Measurements from ENCODE around the gene LTB4R.
"Not testable (repeated sequence)": the region's sequence is repeated elsewhere in the genome, so short reads cannot be mapped to it uniquely, and the experiment has no call there.

The LTB4R gene

GRCh38 chr14:24325041-24325530 lies 13.8 kb downstream of the LTB4R start:
- DNase-seq (ENCODE audit: low spot score): no peak

GRCh38 chr14:24325963-24326362 lies 14.7 kb downstream of the LTB4R start:
- no peak for DNase-seq (ENCODE audit: low spot score)

DNA sequence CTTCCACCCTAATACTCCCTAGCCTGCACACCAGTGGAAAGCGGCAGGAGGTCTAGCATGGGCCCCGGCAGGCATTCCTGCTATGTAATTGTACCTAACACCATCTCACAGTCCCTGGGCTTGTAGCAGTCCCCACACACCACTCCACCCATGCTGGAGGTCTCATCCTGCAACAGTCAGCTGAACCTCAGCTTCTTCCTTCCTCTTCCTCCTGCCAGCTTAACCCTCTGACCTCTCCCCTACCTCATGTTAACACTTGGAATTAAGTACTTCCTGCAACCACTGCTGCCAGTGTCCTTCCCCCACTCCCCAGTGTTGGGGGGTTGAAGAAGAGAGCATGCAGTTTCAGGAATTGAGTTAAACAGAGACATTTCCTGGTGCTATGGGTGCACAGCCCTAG lies 16.0 kb downstream of the LTB4R start:
- DNase-seq (ENCODE audit: low spot score): no peak

DNA sequence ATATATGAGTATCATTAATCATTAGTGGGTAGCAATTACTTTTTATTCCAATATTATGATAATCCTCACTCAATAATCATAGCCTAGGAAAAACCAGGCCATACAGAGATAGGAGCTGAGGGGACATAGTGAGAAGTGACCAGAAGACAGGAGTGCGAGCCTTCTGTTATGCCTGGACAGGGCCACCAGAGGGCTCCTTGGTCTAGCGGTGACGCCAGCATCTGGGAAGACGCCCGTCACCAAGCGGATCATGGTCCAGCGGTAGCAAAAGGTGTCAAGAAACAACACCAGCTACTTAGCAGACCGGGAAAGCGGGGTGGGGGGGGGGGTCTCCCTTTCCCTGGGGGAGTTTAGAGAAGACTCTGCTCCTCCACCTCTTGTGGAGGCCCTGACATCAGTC lies 16.6 kb downstream of the LTB4R start:
- not testable (repeated sequence) for DNase-seq (ENCODE audit: low spot score)

DNA sequence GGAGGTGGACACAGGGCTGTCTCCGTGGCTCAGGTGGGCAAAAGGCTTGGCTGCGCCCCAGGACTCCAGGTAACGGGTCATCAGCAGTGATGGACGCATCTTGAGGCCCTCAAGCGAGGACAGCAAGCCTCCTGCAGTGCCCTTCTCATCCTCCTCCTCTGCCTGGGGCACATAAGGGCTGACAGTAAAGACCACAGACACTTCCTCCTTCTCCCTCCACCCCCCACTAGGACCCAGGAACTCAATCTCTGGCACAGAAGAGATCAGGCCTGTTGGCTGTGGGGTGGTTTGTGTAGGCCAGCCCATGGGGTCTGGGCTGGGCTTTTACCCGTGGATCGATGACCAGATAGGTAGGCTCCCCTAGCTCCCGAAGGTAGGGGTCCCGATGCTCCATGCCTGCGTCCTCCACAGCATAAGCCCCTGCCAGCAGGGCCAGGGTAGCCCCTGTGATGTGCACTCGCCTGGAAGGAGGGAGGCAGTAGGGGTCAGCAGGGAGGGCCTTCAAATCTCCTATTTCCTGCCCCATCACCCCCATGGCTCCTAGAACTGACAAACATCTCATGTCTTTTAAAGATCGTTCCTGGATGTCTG lies 17.9 kb downstream of the LTB4R start:
- no peak for DNase-seq (ENCODE audit: low spot score)

- DNase-seq (ENCODE audit: low spot score): no peak
These were observed 18.4 kb downstream of the LTB4R start for GRCh38 chr14:24329736-24330135.

DNA sequence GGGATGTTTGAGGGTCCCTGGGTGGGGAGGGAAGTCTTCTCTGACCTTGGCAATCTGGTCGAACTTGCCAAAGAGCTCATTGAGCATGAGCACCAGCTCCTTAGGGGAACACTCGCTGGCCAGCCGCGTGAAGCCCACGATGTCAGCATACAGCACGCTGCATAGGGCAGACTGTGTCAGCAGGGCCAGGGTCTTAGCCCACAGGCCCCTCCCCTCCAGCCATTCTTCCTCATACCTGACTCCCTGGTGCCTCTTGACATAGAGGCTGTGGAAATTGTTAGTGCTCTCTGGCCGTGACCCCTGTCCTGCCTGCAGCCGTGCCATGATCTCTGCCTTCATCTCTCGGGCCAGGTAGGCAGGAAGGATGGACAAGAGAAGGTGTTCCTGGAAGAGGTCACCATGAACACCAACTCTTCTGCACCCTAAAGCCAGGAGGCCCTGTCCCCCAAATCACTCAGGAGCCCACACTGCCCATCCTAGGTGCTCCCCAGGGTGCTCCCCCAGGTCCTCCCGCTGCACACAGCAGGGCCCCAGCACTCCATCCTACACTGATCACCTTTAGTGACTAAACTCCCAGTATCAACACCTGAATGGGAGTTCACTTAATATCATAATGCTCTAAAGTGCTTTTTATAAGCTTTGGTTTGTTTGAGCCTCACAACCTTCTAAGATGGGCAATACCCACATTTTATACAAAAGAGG lies 19.8 kb downstream of the LTB4R start:
- DNase-seq (ENCODE audit: low spot score): no peak

DNA sequence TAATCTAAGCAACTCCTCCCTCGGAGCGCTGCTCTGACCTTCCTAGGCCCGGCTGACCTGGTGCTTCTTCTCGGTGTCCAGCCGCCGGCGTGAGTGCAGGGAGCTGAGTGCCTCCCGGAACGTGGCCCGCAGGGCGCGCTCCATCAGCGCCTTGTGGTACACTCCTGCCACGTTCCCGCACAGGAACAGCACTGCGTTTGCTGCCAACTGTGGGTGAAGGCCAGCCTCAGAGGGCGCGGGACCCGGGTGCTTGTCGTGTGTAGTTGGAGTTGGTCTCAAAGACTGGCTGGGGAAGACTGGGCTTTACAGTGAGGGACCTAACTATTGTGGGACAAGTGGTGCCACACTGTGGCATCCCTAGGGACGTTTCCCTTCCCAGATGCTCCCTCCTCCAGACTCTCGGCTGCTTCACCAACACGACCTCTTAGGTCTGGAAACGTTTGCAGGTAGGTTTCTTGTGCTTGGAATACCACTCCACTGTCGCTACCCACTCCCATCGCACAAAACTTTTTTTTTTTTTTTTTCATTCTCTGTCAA lies 20.5 kb downstream of the LTB4R start:
- no peak for DNase-seq (ENCODE audit: low spot score)

DNA sequence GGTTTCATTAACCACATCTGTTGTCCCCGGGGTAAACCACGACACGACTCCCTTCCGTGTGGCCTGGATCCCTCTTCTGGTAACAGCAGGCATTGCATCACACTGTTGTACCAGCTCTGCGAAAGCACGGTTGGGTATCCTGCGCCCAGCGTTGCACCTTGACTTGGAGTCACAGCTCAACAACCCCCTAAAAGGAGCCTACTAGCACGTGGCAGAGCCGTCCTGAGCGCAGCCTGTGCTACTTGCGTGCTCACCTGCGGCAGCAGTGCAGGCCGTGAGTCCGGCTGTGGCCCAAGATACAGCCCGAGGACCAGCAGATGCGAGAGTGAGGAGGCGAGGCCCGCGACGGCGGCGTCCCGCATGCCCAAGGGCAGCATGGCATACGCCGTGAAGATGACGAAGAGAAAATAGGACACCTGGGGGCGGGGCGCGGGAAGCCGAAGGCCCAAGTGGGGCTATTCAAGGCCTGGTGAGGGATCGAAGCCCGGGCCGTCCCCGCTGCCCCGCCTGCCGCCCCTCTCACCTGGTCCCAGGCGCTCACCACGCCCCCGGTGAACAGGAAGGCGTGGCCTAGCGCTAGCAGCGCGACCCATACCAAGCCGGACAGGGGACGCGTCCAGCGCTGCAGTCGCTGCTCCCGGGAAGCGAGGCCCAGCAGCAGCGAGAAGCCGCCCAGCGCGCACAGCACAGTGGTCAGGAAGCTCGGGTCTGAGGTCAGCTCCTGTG lies 21.1 kb downstream of the LTB4R start:
- peak; percentile 45 for DNase-seq (ENCODE audit: low spot score)

DNA sequence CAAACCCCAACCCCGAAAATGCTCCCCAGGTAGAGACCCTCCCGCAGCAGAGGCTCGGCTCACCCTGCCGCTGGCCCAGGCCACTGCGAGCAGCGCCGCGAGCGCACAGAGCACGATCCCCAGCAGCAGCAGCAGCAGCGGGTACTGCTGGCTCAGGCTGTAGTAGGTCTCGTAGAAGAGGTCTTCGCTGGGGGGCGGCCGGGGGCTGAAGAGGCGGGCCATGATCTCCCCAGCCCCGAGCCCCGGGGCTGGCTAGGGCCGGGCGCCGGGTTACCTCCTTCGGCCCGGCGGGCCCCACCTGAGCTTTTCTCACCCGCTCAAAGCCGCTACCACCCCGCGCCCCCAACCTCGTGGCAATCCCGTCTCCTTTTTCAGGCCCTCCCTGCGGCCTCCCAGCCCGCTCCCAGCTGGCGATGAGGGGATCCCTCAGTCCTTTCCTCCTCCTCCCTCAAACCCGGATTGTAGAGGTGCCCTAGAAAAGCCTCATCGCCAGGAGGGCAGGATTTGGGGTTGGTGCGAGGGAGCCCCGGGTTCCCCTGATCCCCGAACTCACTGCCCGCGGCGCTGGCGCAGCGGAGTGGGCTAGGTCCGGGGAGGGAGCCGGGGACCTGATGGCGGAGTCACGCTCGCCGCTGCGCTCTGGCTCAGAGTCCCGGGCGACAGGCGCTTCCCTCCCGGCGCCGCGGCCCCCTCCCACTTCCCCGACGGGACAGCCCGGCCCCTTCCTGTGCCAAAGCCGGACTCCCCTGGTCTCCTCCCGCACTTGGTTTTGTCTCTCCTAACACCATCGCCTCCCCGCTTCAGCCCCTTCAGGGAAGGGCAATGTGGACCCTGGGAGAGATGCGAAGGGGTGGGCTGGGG lies 23.4 kb downstream of the LTB4R start, which contains the start of gene ADCY4:
TSS of gene ADCY4 (minus strand) at position 641 of the 861 bp plus-strand sequence. CDS start at position 222, 419 bp downstream.
- DNase-seq (ENCODE audit: low spot score): no peak

GRCh38 chr14:24335461-24336171 lies 24.3 kb downstream of the LTB4R start:
- no peak for DNase-seq (ENCODE audit: low spot score)

DNA sequence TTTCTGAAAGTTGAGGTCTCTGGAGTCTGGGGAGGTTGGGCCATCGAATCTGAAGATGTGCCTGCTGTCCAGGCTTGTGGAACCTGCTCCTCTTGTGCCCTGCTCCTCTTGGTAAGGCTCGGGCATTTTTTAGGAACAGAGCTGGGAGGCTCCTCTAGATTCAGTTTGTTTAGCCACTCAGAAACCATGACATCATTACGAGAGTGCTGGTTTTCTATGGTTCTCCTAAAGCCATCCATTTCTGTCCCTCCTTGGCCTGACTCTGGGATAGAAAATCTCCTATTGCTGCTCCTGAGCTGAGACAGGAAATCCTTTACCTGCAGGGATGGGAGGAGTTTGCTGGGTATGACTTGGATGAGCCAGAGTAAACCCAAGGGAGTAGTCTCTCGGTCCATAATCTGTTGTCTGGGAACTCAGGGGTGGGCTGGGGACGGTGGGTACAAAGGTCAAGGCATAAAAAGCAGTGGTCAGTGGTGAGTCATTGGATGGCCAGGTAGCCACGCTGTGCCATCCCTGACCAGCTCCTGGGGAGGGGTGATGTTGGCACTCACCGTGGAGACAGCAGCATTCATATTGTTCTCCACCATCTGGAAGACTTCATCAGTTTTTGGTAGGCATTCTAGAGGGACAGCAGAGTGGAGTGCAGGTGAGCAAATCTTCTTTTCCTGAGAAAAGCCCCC lies 26.0 kb downstream of the LTB4R start:
- no peak for DNase-seq (ENCODE audit: low spot score)

DNA sequence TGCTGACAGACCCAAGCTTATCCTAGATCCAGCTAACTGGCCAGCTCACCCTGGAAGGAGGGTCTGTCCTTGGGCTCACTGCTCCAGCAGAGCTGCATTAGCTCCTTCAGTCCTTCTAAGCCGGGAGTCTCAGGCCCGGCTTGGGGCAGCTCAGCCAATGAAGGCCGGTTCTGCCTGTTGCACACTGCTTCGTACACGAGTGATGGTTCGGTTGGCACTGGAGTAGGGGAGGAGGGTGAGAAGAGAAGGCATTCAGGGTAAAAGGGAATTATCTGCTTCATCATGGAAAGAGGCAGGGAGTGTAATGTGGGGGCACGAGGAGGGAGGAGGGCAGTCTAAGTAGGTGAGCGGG lies 26.5 kb downstream of the LTB4R start:
- DNase-seq (ENCODE audit: low spot score): no peak

- DNase-seq (ENCODE audit: low spot score): no peak
These were observed 27.5 kb downstream of the LTB4R start for GRCh38 chr14:24338843-24339242.

- peak; percentile 37 for DNase-seq (ENCODE audit: low spot score)
These were observed 28.2 kb downstream of the LTB4R start, which contains the start of gene RIPK3 for GRCh38 chr14:24339284-24340151. RIPK3 (minus strand) TSS chr14:24339991; CDS start chr14:24339826, 165 bp downstream.

- DNase-seq (ENCODE audit: low spot score): no peak
These were observed 29.3 kb downstream of the LTB4R start for GRCh38 chr14:24340606-24341005.

GRCh38 chr14:24342889-24343288 lies 31.6 kb downstream of the LTB4R start:
- DNase-seq (ENCODE audit: low spot score): no peak

DNA sequence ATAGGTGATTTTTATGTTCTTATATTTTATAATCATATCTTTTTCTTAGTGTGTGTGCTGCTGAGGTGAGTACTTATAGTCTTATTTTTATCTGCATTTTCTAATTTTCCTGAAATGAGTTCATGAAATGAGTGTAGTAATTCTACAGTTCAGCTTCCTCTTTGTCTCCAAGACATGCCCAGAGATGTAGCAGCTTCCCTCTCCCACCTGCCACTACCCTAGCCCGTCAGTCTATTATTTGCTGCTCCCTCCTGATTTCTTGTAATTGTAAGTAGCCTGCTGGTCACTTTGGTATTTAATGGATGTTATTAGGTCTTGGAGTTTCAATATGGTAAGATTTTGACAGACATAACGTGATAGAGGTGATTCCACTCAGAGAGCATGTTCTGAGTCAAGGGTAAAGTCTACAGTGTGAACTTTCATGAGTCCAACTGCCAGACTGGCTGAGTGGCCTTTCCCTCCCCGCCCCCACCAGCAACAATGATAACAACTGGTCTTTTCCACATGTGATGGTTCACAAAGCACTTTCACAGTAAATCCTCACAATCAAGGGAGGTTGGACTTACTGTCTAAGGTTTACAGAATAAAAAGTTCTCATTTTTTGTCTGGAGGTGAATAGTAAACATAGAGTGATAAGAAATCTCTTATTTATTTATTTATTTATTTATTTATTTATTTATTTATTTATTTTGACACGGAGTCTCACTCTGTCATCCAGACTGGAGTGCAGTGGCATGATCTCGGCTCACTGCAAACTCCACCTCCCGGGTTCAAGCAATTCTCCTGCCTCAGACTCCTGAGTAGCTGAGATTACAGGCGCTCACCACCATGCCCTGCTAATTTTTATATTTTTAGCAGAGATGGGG lies 32.7 kb downstream of the LTB4R start:
- DNase-seq (ENCODE audit: low spot score): no peak

- DNase-seq (ENCODE audit: low spot score): no peak
These were observed 35.8 kb downstream of the LTB4R start for GRCh38 chr14:24347134-24347533.
